HG02763 (cell line): ENCODE data around the gene TENT4B.

Experiments used
- ATAC-seq: cut with Tn5 transposase; IDR thresholded peaks from one replicate; pipeline ENCODE4 v1.9.1; 2021; ENCODE audit warnings: mild to moderate bottlenecking, moderate library complexity; ENCODE audit not compliant: unreplicated experiment

TENT4B gene

GRCh38 chr16:50254072-50254471 is 101.0 kb downstream of the TENT4B start:
- no peak for ATAC-seq

- ATAC-seq: no peak
Observed at GRCh38 chr16:50255538-50255937, 102.4 kb downstream of the TENT4B start.

GRCh38 chr16:50256604-50257003 is 103.5 kb downstream of the TENT4B start:
- ATAC-seq: no peak

- no peak for ATAC-seq
Observed at GRCh38 chr16:50257876-50258275, 104.8 kb downstream of the TENT4B start.

- ATAC-seq: no peak
Observed at GRCh38 chr16:50259334-50260205, 106.5 kb downstream of the TENT4B start.

- ATAC-seq: no peak
Observed at GRCh38 chr16:50260206-50261159, 107.4 kb downstream of the TENT4B start.

GRCh38 chr16:50261160-50261706 is 108.1 kb downstream of the TENT4B start:
- no peak for ATAC-seq

- ATAC-seq: no peak
Observed at GRCh38 chr16:50261707-50262235, 108.7 kb downstream of the TENT4B start.

GRCh38 chr16:50263060-50263909 is 110.2 kb downstream of the TENT4B start:
- ATAC-seq: no peak

GRCh38 chr16:50263940-50264929 is 111.1 kb downstream of the TENT4B start:
- ATAC-seq: no peak

GRCh38 chr16:50265260-50265659 is 112.2 kb downstream of the TENT4B start:
- ATAC-seq: no peak

- ATAC-seq: no peak
Observed at GRCh38 chr16:50265716-50266336, 112.7 kb downstream of the TENT4B start.

- ATAC-seq: peak; percentile 84
Observed at GRCh38 chr16:50266337-50267091, 113.4 kb downstream of the TENT4B start, which contains the start of gene ADCY7. TSS of gene ADCY7 (plus strand) at chr16:50266551. CDS start at chr16:50288180, 21,629 bp downstream.

GRCh38 chr16:50267151-50267631 is 114.1 kb downstream of the TENT4B start:
- no peak for ATAC-seq

- ATAC-seq: no peak
Observed at GRCh38 chr16:50267651-50268050, 114.5 kb downstream of the TENT4B start.

GRCh38 chr16:50268352-50268751 is 115.2 kb downstream of the TENT4B start:
- ATAC-seq: no peak

- ATAC-seq: no peak
Observed at GRCh38 chr16:50269061-50269705, 116.1 kb downstream of the TENT4B start.
